ENCODE results near the gene CFAP54. TPM values are rescaled to one million over a fixed set of nuclear protein-coding genes. Genes with fewer than 3 reads are reported as not detected.

Gene CFAP54
- total RNA-seq, 2 experiments from 2014 or later: 0.33 to 1.4 TPM

GRCh38 chr12:96822641-96823040 is 333.3 kb downstream of the CFAP54 start:
- Mint-ChIP-seq H3K9me3 (ENCODE audit: low read depth) (no peaks in the 10 kb centered on the region), H3K27ac (no peak overlapping the region), H3K36me3 (no peaks in the 10 kb centered on the region), H3K27me3 (no peaks in the 10 kb centered on the region), H3K4me3 (no peak overlapping the region), H3K4me1 (no peaks in the 10 kb centered on the region)
- DNase-seq (no peak), ATAC-seq (no peak)
- CTCF ChIA-PET: no interaction called here

- Mint-ChIP-seq H3K36me3 (no peaks in the 10 kb centered on the region), H3K4me3 (no peak overlapping the region), H3K9me3 (ENCODE audit: low read depth) (no peaks in the 10 kb centered on the region), H3K27ac (no peak overlapping the region), H3K27me3 (no peaks in the 10 kb centered on the region), H3K4me1 (no peaks in the 10 kb centered on the region)
- CTCF ChIA-PET: no interaction called here
- no peak for DNase-seq
- ATAC-seq: peak; percentile 36
These were observed 334.9 kb downstream of the CFAP54 start for GRCh38 chr12:96824074-96824837.

GRCh38 chr12:96824838-96825236 is 335.5 kb downstream of the CFAP54 start:
- H3K27me3 Mint-ChIP-seq: no peaks in the 10 kb centered on the region
- H3K27ac Mint-ChIP-seq: no peak overlapping the region
- ATAC-seq (peak; percentile 20), DNase-seq (no peak)
- H3K9me3 Mint-ChIP-seq (ENCODE audit: low read depth): no peaks in the 10 kb centered on the region
- CTCF ChIA-PET: no interaction called here
- no peaks in the 10 kb centered on the region for H3K36me3 Mint-ChIP-seq
- no peak overlapping the region for H3K4me3 Mint-ChIP-seq
- H3K4me1 Mint-ChIP-seq: no peaks in the 10 kb centered on the region

- DNase-seq (no peak), ATAC-seq (no peak)
- Mint-ChIP-seq H3K4me1 (no peaks in the 10 kb centered on the region), H3K36me3 (no peaks in the 10 kb centered on the region), H3K9me3 (ENCODE audit: low read depth) (no peaks in the 10 kb centered on the region), H3K27me3 (no peaks in the 10 kb centered on the region), H3K4me3 (no peak overlapping the region), H3K27ac (no peak overlapping the region)
- CTCF ChIA-PET: no interaction called here
These were observed 338.9 kb downstream of the CFAP54 start for GRCh38 chr12:96828169-96828789.

GRCh38 chr12:96829354-96829753 is 340.0 kb downstream of the CFAP54 start:
- H3K9me3 Mint-ChIP-seq (ENCODE audit: low read depth): no peaks in the 10 kb centered on the region
- ATAC-seq: no peak

GRCh38 chr12:96831346-96831745 is 342.0 kb downstream of the CFAP54 start:
- Mint-ChIP-seq H3K27ac (no peak overlapping the region), H3K27me3 (no peaks in the 10 kb centered on the region), H3K4me1 (no peaks in the 10 kb centered on the region), H3K9me3 (ENCODE audit: low read depth) (no peaks in the 10 kb centered on the region), H3K36me3 (no peaks in the 10 kb centered on the region), H3K4me3 (no peak overlapping the region)
- ATAC-seq: no peak
- no peak for DNase-seq
- CTCF ChIA-PET: no interaction called here

More at GRCh38 chr12:96829354-96829753, 340.0 kb downstream of the CFAP54 start:
- CTCF ChIA-PET: no interaction called here
- no peak for DNase-seq
- Mint-ChIP-seq H3K27me3 (no peaks in the 10 kb centered on the region), H3K4me1 (no peaks in the 10 kb centered on the region), H3K4me3 (no peak overlapping the region), H3K36me3 (no peaks in the 10 kb centered on the region), H3K27ac (no peak overlapping the region)

- Mint-ChIP-seq H3K27ac (no peak overlapping the region), H3K4me1 (no peaks in the 10 kb centered on the region), H3K36me3 (no peaks in the 10 kb centered on the region), H3K9me3 (ENCODE audit: low read depth) (no peaks in the 10 kb centered on the region), H3K4me3 (no peak overlapping the region), H3K27me3 (peaks cover 4% of the 10 kb centered on the region)
- ATAC-seq: no peak
- no peak for DNase-seq
- CTCF ChIA-PET: no interaction called here
These were observed 356.9 kb downstream of the CFAP54 start for GRCh38 chr12:96846293-96846692.

- H3K36me3 Mint-ChIP-seq: no peaks in the 10 kb centered on the region
- no peak overlapping the region for H3K4me3 Mint-ChIP-seq
- CTCF ChIA-PET: no interaction called here
- no peaks in the 10 kb centered on the region for H3K4me1 Mint-ChIP-seq
- DNase-seq (no peak), ATAC-seq (no peak)
- H3K27me3 Mint-ChIP-seq: peaks cover 6% of the 10 kb centered on the region
- no peaks in the 10 kb centered on the region for H3K9me3 Mint-ChIP-seq (ENCODE audit: low read depth)
- H3K27ac Mint-ChIP-seq: no peak overlapping the region
These were observed 361.3 kb downstream of the CFAP54 start for GRCh38 chr12:96850676-96851075.

- ATAC-seq (no peak), DNase-seq (no peak)
- CTCF ChIA-PET: no interaction called here
- no peak overlapping the region for H3K27ac Mint-ChIP-seq
- H3K27me3 Mint-ChIP-seq: peaks cover 10% of the 10 kb centered on the region
- no peaks in the 10 kb centered on the region for H3K4me1 Mint-ChIP-seq
- no peaks in the 10 kb centered on the region for H3K9me3 Mint-ChIP-seq (ENCODE audit: low read depth)
- H3K4me3 Mint-ChIP-seq: no peak overlapping the region
- H3K36me3 Mint-ChIP-seq: no peaks in the 10 kb centered on the region
These were observed 368.8 kb downstream of the CFAP54 start for GRCh38 chr12:96858162-96858561.

GRCh38 chr12:96861656-96862055 is 372.3 kb downstream of the CFAP54 start:
- Mint-ChIP-seq H3K9me3 (ENCODE audit: low read depth) (no peaks in the 10 kb centered on the region), H3K4me3 (no peak overlapping the region), H3K4me1 (no peaks in the 10 kb centered on the region), H3K27me3 (peaks cover 22% of the 10 kb centered on the region), H3K36me3 (no peaks in the 10 kb centered on the region), H3K27ac (no peak overlapping the region)
- CTCF ChIA-PET: no interaction called here
- DNase-seq (no peak), ATAC-seq (no peak)

- CTCF ChIA-PET: no interaction called here
- peaks cover 22% of the 10 kb centered on the region for H3K27me3 Mint-ChIP-seq
- H3K4me1 Mint-ChIP-seq: no peaks in the 10 kb centered on the region
- H3K27ac Mint-ChIP-seq: no peak overlapping the region
- ATAC-seq (no peak), DNase-seq (no peak)
- no peaks in the 10 kb centered on the region for H3K9me3 Mint-ChIP-seq (ENCODE audit: low read depth)
- H3K4me3 Mint-ChIP-seq: no peak overlapping the region
- no peaks in the 10 kb centered on the region for H3K36me3 Mint-ChIP-seq
These were observed 372.9 kb downstream of the CFAP54 start for GRCh38 chr12:96862326-96862725.

- H3K36me3 Mint-ChIP-seq: no peaks in the 10 kb centered on the region
- no peaks in the 10 kb centered on the region for H3K9me3 Mint-ChIP-seq (ENCODE audit: low read depth)
- no peak overlapping the region for H3K27ac Mint-ChIP-seq
- H3K4me3 Mint-ChIP-seq: no peak overlapping the region
- ATAC-seq (no peak), DNase-seq (no peak)
- peaks cover 21% of the 10 kb centered on the region for H3K27me3 Mint-ChIP-seq
- CTCF ChIA-PET: no interaction called here
- H3K4me1 Mint-ChIP-seq: no peaks in the 10 kb centered on the region
These were observed 375.0 kb downstream of the CFAP54 start for GRCh38 chr12:96864335-96864734.

GRCh38 chr12:96866801-96867590 is 377.6 kb downstream of the CFAP54 start:
- Mint-ChIP-seq H3K4me1 (no peaks in the 10 kb centered on the region), H3K9me3 (ENCODE audit: low read depth) (no peaks in the 10 kb centered on the region), H3K27me3 (peaks cover 18% of the 10 kb centered on the region), H3K27ac (no peak overlapping the region), H3K36me3 (no peaks in the 10 kb centered on the region), H3K4me3 (no peak overlapping the region)
- CTCF ChIA-PET: no interaction called here
- no peak for DNase-seq
- no peak for ATAC-seq

GRCh38 chr12:96870946-96871345 is 381.6 kb downstream of the CFAP54 start:
- no peak overlapping the region for H3K27ac Mint-ChIP-seq
- ATAC-seq (no peak), DNase-seq (no peak)
- CTCF ChIA-PET: no interaction called here
- no peak overlapping the region for H3K4me3 Mint-ChIP-seq
- H3K4me1 Mint-ChIP-seq: no peaks in the 10 kb centered on the region
- H3K27me3 Mint-ChIP-seq: peaks cover 20% of the 10 kb centered on the region
- no peaks in the 10 kb centered on the region for H3K36me3 Mint-ChIP-seq
- no peaks in the 10 kb centered on the region for H3K9me3 Mint-ChIP-seq (ENCODE audit: low read depth)

All from activated CD8-positive, alpha-beta memory T cell treated with anti-CD3 and anti-CD28 coated beads, Interleukin-2, amount 10 ng/mL, durations not matched to agents 7 days and 5 days (primary cell).